Tibial artery (tissue), 4 donors: ENCODE results near the gene STH.

Experiments
- DNase-seq, 2 donors: peaks; one replicate each; pipeline ENCODE4 v3.0.0-alpha.2; 2019
- H3K27ac ChIP-seq, 2 donors: fragments of 200-600 bp; sonication (generic) in 1 of 2; 1 replicate in 1 of 2; 2 replicates in 1 of 2; pipeline ENCODE4 v1.5.1; 2018 to 2019; ENCODE audit warnings: mild to moderate bottlenecking in 1 of 2
- H3K27me3 ChIP-seq, 2 donors: fragments of 200-600 bp; sonication (generic) in 1 of 2; one replicate each; pipeline versions ENCODE4 v1.5.1 to v1.6.0; 2016 to 2019
- H3K36me3 ChIP-seq, 3 donors: fragments of 200-600 bp; sonication (generic) in 2 of 3; one replicate each; pipeline ENCODE4 v1.5.1; 2016 to 2019; ENCODE audit warnings: mild to moderate bottlenecking in 2 of 3
- H3K4me1 ChIP-seq, 4 donors: fragments of 200-600 bp; sonication (generic) in 2 of 4; 1 replicate in 3 of 4; 2 replicates in 1 of 4; pipeline ENCODE4 v1.5.1; 2016 to 2019
- H3K4me3 ChIP-seq, 2 donors: fragments of 200-600 bp; sonication (generic) in 1 of 2; 1 replicate in 1 of 2; 2 replicates in 1 of 2; pipeline ENCODE4 v1.5.1; 2018 to 2019; ENCODE audit warnings: mild to moderate bottlenecking in 2 of 2
- H3K9me3 ChIP-seq, 3 donors: fragments of 200-600 bp; sonication (generic) in 1 of 3; one replicate each; pipeline ENCODE4 v1.5.1; 2016 to 2019
- CTCF ChIP-seq, 2 experiments: fragments of 200-600 bp in 1 of 2; fragments of 450-650 bp in 1 of 2; IDR thresholded peaks; one replicate each; pipeline ENCODE4 v1.5.1; 2017 to 2019; ENCODE audit warnings: antibody characterized with exemption in 2 of 2, mild to moderate bottlenecking in 1 of 2, moderate library complexity in 1 of 2
- intact Hi-C: fragments of 100-400 bp; cut with DNase I; formaldehyde crosslinking; loops from one replicate; pipeline ENCODE4 v1.15.0; 2023; ENCODE audit warnings: low total_unique reads

STH gene

DNA sequence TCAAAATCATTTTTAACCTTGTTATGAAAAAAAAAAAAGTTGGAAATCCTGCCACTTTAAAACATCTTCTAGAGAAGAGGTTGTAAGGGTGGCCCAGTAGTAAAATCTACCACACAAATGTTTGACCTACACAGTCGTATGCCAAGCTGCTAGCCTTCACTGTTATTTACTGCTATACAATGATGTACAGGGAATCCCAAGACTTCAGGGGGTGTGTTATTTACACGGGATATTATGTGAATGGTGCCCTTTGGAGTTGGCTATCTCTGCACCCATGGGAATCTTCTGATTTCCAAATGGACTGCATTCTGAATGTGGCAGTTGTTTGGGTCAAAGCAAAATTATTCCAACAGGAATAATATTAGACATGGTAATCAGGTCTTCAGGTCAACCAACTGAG is 45.9 kb downstream of the STH start:
- H3K36me3 ChIP-seq: peaks cover 21 to 50% (median 33%) of the 10 kb centered on the region in 3 donors
- H3K4me3 ChIP-seq: no peak overlapping the region
- H3K27ac ChIP-seq: peak overlapping the region in 1 of 2 donors; percentile 24
- peaks cover 0 to 13% (median 0%) of the 10 kb centered on the region in 4 donors for H3K4me1 ChIP-seq
- DNase-seq: no peak
- H3K27me3 ChIP-seq: no peaks in the 10 kb centered on the region
- TF ChIP-seq CTCF (IDR thresholded peaks at IDR 0.05): no peak
- no peaks in the 10 kb centered on the region for H3K9me3 ChIP-seq
- intact Hi-C loops: loop anchor here (5.0 kb wide), 3 partner anchors 43 to 167 kb away; partner anchors contain the start of gene KANSL1

GRCh38 chr17:46045639-46046038 is 46.6 kb downstream of the STH start:
- peaks cover 0 to 13% (median 0%) of the 10 kb centered on the region in 4 donors for H3K4me1 ChIP-seq
- DNase-seq: no peak
- no peaks in the 10 kb centered on the region for H3K9me3 ChIP-seq
- H3K27me3 ChIP-seq: no peaks in the 10 kb centered on the region
- H3K4me3 ChIP-seq: no peak overlapping the region
- intact Hi-C loops: loop anchor here (5.0 kb wide), 1 partner anchor 147 kb away; the partner anchor contains the start of gene KANSL1
- H3K36me3 ChIP-seq: peaks cover 27 to 56% (median 39%) of the 10 kb centered on the region in 3 donors
- no peak overlapping the region for H3K27ac ChIP-seq
- TF ChIP-seq CTCF (IDR thresholded peaks at IDR 0.05): no peak

GRCh38 chr17:46046957-46047356 is 47.9 kb downstream of the STH start:
- DNase-seq: no peak
- Histone ChIP-seq H3K27ac (no peak overlapping the region), H3K4me3 (no peak overlapping the region), H3K9me3 (no peaks in the 10 kb centered on the region), H3K36me3 (peaks cover 31 to 60% (median 43%) of the 10 kb centered on the region in 3 donors), H3K4me1 (peaks cover 0 to 13% (median 0%) of the 10 kb centered on the region in 4 donors), H3K27me3 (no peaks in the 10 kb centered on the region)
- intact Hi-C loops: loop anchor here (5.0 kb wide), 1 partner anchor 145 kb away; the partner anchor contains the start of gene KANSL1
- TF ChIP-seq CTCF (IDR thresholded peaks at IDR 0.05): no peak

DNA sequence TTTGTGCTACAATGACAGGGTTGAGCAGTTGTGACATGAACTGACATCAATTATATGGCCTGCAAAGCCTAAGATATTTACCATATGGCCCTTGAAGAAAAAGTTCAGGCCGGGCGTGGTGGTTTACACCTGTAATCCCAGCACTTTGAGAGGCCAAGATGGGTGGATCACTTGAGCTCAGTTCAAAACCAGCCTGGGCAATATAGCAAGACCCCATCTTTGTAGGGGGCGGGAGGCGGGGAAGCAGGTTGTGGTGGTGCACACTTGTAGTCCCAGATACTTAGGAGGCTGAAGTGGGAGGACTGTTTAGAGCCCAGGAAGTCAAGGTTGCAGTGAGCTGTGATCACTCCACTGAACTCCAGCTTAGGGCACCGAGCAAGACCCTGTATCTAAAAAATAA is 48.3 kb downstream of the STH start:
- Histone ChIP-seq H3K27ac (no peak overlapping the region), H3K9me3 (no peaks in the 10 kb centered on the region), H3K36me3 (peaks cover 31 to 60% (median 43%) of the 10 kb centered on the region in 3 donors), H3K4me1 (peaks cover 0 to 13% (median 0%) of the 10 kb centered on the region in 4 donors), H3K27me3 (no peaks in the 10 kb centered on the region), H3K4me3 (no peak overlapping the region)
- no peak for DNase-seq
- intact Hi-C loops: loop anchor here (5.0 kb wide), 1 partner anchor 145 kb away; the partner anchor contains the start of gene KANSL1
- TF ChIP-seq CTCF (IDR thresholded peaks at IDR 0.05): no peak

DNA sequence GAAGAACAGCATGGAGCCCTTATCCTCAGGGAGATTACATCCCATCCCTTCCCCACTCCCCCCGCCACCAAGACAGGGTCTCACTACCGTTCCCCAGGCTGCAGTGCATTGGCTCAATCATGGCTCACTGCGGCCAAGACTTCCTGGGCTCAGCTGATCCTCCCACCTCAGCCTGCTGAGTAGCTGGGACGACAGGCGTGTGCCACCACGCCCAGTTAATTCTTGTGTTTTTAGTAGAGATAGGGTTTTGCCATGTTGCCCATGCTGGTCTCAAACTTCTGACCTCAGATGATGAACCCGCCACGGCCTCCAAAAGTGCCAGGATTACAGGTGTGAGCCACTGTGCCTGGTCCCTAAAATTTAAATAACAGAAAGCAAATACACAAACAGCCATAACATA is 48.8 kb downstream of the STH start:
- no peak overlapping the region for H3K27ac ChIP-seq
- peaks cover 0 to 13% (median 0%) of the 10 kb centered on the region in 4 donors for H3K4me1 ChIP-seq
- TF ChIP-seq CTCF (IDR thresholded peaks at IDR 0.05): no peak
- DNase-seq: no peak
- peaks cover 31 to 60% (median 43%) of the 10 kb centered on the region in 3 donors for H3K36me3 ChIP-seq
- H3K4me3 ChIP-seq: no peak overlapping the region
- no peaks in the 10 kb centered on the region for H3K9me3 ChIP-seq
- intact Hi-C loops: loop anchor here (5.0 kb wide), 1 partner anchor 144 kb away; the partner anchor contains the start of gene KANSL1
- H3K27me3 ChIP-seq: no peaks in the 10 kb centered on the region
